Measurements from ENCODE around the gene DYRK1B.

Gene DYRK1B

GRCh38 chr19:39864118-39864517 lies 30.2 kb upstream of the DYRK1B start:
- H3K4me3 ChIP-seq (ENCODE audit: low read depth, low read length): no peak overlapping the region

- no peak overlapping the region for H3K4me3 ChIP-seq (ENCODE audit: low read depth, low read length)
Measured at GRCh38 chr19:39858541-39858940, 24.6 kb upstream of the DYRK1B start.

GRCh38 chr19:39852882-39853281 lies 18.9 kb upstream of the DYRK1B start:
- H3K4me3 ChIP-seq (ENCODE audit: low read depth, low read length): no peak overlapping the region

GRCh38 chr19:39850892-39851291 lies 16.9 kb upstream of the DYRK1B start:
- H3K4me3 ChIP-seq (ENCODE audit: low read depth, low read length): no peak overlapping the region

- H3K4me3 ChIP-seq (ENCODE audit: low read depth, low read length): no peak overlapping the region
Measured at GRCh38 chr19:39848392-39848791, 14.4 kb upstream of the DYRK1B start.

- H3K4me3 ChIP-seq (ENCODE audit: low read depth, low read length): no peak overlapping the region
Measured at GRCh38 chr19:39847525-39847924, 13.6 kb upstream of the DYRK1B start.

- peak overlapping the region; percentile 90 for H3K4me3 ChIP-seq (ENCODE audit: low read depth, low read length)
Measured at GRCh38 chr19:39846678-39847486, 12.9 kb upstream of the DYRK1B start.

- peak within 1 kb of the TSS; percentile 90 for H3K4me3 ChIP-seq (ENCODE audit: low read depth, low read length)
Measured at GRCh38 chr19:39845933-39846677, 12.1 kb upstream of the DYRK1B start, which contains the start of gene FBL. Gene FBL, minus strand, starts transcription at chr19:39846379. Its CDS starts 79 bp downstream, at chr19:39846300.

GRCh38 chr19:39845584-39845932 lies 11.6 kb upstream of the DYRK1B start:
- H3K4me3 ChIP-seq (ENCODE audit: low read depth, low read length): peak overlapping the region; percentile 90

- H3K4me3 ChIP-seq (ENCODE audit: low read depth, low read length): peak overlapping the region; percentile 90
Measured at GRCh38 chr19:39845172-39845571, 11.2 kb upstream of the DYRK1B start.

GRCh38 chr19:39843919-39844793 lies 10.2 kb upstream of the DYRK1B start:
- H3K4me3 ChIP-seq (ENCODE audit: low read depth, low read length): no peak overlapping the region

GRCh38 chr19:39842693-39843435 lies 8.9 kb upstream of the DYRK1B start:
- no peak overlapping the region for H3K4me3 ChIP-seq (ENCODE audit: low read depth, low read length)

GRCh38 chr19:39841041-39841440 lies 7.1 kb upstream of the DYRK1B start:
- no peak overlapping the region for H3K4me3 ChIP-seq (ENCODE audit: low read depth, low read length)

GRCh38 chr19:39840492-39840891 lies 6.5 kb upstream of the DYRK1B start:
- no peak overlapping the region for H3K4me3 ChIP-seq (ENCODE audit: low read depth, low read length)

GRCh38 chr19:39839678-39840327 lies 5.8 kb upstream of the DYRK1B start:
- H3K4me3 ChIP-seq (ENCODE audit: low read depth, low read length): no peak overlapping the region

GRCh38 chr19:39838569-39838968 lies 4.6 kb upstream of the DYRK1B start:
- no peak overlapping the region for H3K4me3 ChIP-seq (ENCODE audit: low read depth, low read length)

GRCh38 chr19:39837978-39838377 lies 4.0 kb upstream of the DYRK1B start:
- H3K4me3 ChIP-seq (ENCODE audit: low read depth, low read length): no peak overlapping the region

- H3K4me3 ChIP-seq (ENCODE audit: low read depth, low read length): no peak overlapping the region
Measured at GRCh38 chr19:39834287-39834841, 402 bp upstream of the DYRK1B start.

- peak overlapping the region; percentile 85 for H3K4me3 ChIP-seq (ENCODE audit: low read depth, low read length)
Measured at GRCh38 chr19:39833160-39833463, 850 bp downstream of the DYRK1B start.
